ENCODE data around the gene TCP11L2. TPM values are rescaled to one million over a fixed set of nuclear protein-coding genes. Genes with fewer than 3 reads are reported as not detected.

TCP11L2 gene
- total RNA-seq, 1 experiment from 2014 or later = 6.1 TPM

- no peaks in the 10 kb centered on the region for H3K36me3 Mint-ChIP-seq (ENCODE audit: insufficient read depth in 1 of 3, low read depth in 3 of 3)
- no peak overlapping the region for H3K27ac Mint-ChIP-seq
- Histone ChIP-seq H3K4me2 (ENCODE audit: insufficient read depth, insufficient read length, low read length) (no peak overlapping the region), H3K27me3 (ENCODE audit: insufficient read depth, low read length) (no peaks in the 10 kb centered on the region), H2AK5ac (ENCODE audit: insufficient read length, low read length) (no peak overlapping the region), H3K79me2 (ENCODE audit: insufficient read depth, low read length) (no peaks in the 10 kb centered on the region), H2BK20ac (ENCODE audit: low read depth, low read length, poor library complexity, severe bottlenecking) (no peak overlapping the region), H3K56ac (ENCODE audit: insufficient read length, low read depth, low read length) (no peak overlapping the region), H3K18ac (ENCODE audit: insufficient read length, low read depth, low read length) (no peak overlapping the region), H3K23ac (ENCODE audit: insufficient read length, low read depth, low read length) (no peak overlapping the region), H2BK120ac (ENCODE audit: low read depth, low read length, poor library complexity, severe bottlenecking) (no peak overlapping the region), H2AFZ (ENCODE audit: low read length) (no peak overlapping the region), H3K9ac (ENCODE audit: extremely low read depth, insufficient read length, low read length) (no peak overlapping the region), H3K4me1 (ENCODE audit: insufficient read depth, low read length) (peaks cover 8% of the 10 kb centered on the region; the same call in 1 of the 2 replicates), H4K8ac (replicated peaks; ENCODE audit: insufficient read length, low read depth, low read length) (no peak overlapping the region), H3K14ac (ENCODE audit: insufficient read depth, low read length) (no peak overlapping the region), H4K91ac (ENCODE audit: insufficient read length, low read depth, low read length) (no peak overlapping the region), H3K23me2 (ENCODE audit: insufficient read length, low read depth, low read length, poor library complexity, severe bottlenecking) (peaks cover 3% of the 10 kb centered on the region), H2BK15ac (ENCODE audit: low read depth, low read length) (no peak overlapping the region), H4K20me1 (ENCODE audit: control insufficient read depth, insufficient read depth, insufficient read length) (no peaks in the 10 kb centered on the region), H2BK5ac (ENCODE audit: insufficient read length, low read length) (no peak overlapping the region), H3K27ac (ENCODE audit: insufficient read length, low read depth, low read length) (no peak overlapping the region), H2BK12ac (ENCODE audit: insufficient read length, low read depth, low read length) (no peak overlapping the region), H4K5ac (ENCODE audit: insufficient read length, low read depth, low read length) (no peak overlapping the region), H3T11ph (ENCODE audit: low read length) (no peak overlapping the region), H3K9me3 (ENCODE audit: control insufficient read depth, low read depth, low read length) (no peaks in the 10 kb centered on the region), H3K4ac (ENCODE audit: low read depth, low read length) (no peak overlapping the region), H3K79me1 (ENCODE audit: insufficient read depth, low read depth, low read length, poor library complexity, severe bottlenecking) (no peaks in the 10 kb centered on the region)
- no peak for TF ChIP-seq CTCF (conservative IDR thresholded peaks at IDR 0.05)
- H3K9me3 Mint-ChIP-seq = no peaks in the 10 kb centered on the region
- peaks cover 5% of the 10 kb centered on the region for H3K27me3 Mint-ChIP-seq (ENCODE audit: low read depth)
- no peak for DNase-seq
- H3K4me3 Mint-ChIP-seq = no peak overlapping the region
- H3K4me1 Mint-ChIP-seq = peaks cover 4 to 6% of the 10 kb centered on the region in 2 experiments
Observed at GRCh38 chr12:106256524-106256923, 46.0 kb upstream of the TCP11L2 start.
